HEK293 (cell line): ENCODE data around the gene RPL15.

Experiments used
- CTCF ChIA-PET: fragments of 350-600 bp; formaldehyde crosslinking; extraction: SDS; loops from one replicate; lab custom pipeline; 2021; ENCODE audit warnings: antibody characterized with exemption; lab: Yijun Ruan, JAX
- POLR2A ChIA-PET: fragments of 300-600 bp; formaldehyde crosslinking; extraction: SDS; loops from one replicate; lab custom pipeline; 2020; ENCODE audit warnings: antibody characterized with exemption, inconsistent platforms; lab: Yijun Ruan, JAX
- H3K27ac ChIP-seq: fragments of 200-500 bp; sonication (Bioruptor generic); 2 replicates; pipeline ENCODE4 v1.5.1; 2014; ENCODE audit warnings: low read depth, low read length, control low read depth, inconsistent platforms; ENCODE audit errors: extremely low read depth
- H3K36me3 ChIP-seq, 2 experiments: fragments of 200-500 bp in 1 of 2; sonication (Bioruptor generic) in 1 of 2; 1 replicate in 1 of 2; 2 replicates in 1 of 2; pipeline ENCODE4 v1.5.1; 2014 to 2017; ENCODE audit warnings: inconsistent platforms in 2 of 2, low read length in 2 of 2; ENCODE audit not compliant: control insufficient read depth in 2 of 2, insufficient read depth in 1 of 2
- H3K4me1 ChIP-seq: fragments of 200-500 bp; sonication (Bioruptor generic); 2 replicates; pipeline ENCODE4 v1.5.1; 2014; ENCODE audit warnings: mild to moderate bottlenecking, low read length, inconsistent platforms; ENCODE audit not compliant: control insufficient read depth, insufficient read depth
- H3K4me3 ChIP-seq: 2 replicates; pipeline ENCODE4 v1.5.1; 2011; ENCODE audit warnings: low read depth, mild to moderate bottlenecking, control low read depth, low read length, moderate library complexity
- H3K9me3 ChIP-seq: fragments of 200-500 bp; sonication (Bioruptor generic); 2 replicates; pipeline ENCODE4 v1.5.1; 2014; ENCODE audit warnings: low read depth, low read length, inconsistent platforms; ENCODE audit not compliant: control insufficient read depth, insufficient read depth
- ATF2 ChIP-seq: fragments of 450-650 bp; formaldehyde crosslinking; IDR thresholded peaks from 2 replicates; pipeline ENCODE4 v1.5.1; 2016; ENCODE audit warnings: missing biosample characterization, missing genetic modification characterization, low read depth
- FEZF1 ChIP-seq: fragments of 450-650 bp; formaldehyde crosslinking; IDR thresholded peaks from 2 replicates; pipeline ENCODE4 v1.5.1; 2016; ENCODE audit warnings: missing biosample characterization, missing genetic modification characterization
- GLIS1 ChIP-seq: fragments of 450-650 bp; formaldehyde crosslinking; IDR thresholded peaks from 2 replicates; pipeline ENCODE4 v1.5.1; 2016; ENCODE audit warnings: missing biosample characterization, missing genetic modification characterization
- IKZF3 ChIP-seq: fragments of 450-650 bp; IDR thresholded peaks from 2 replicates; pipeline ENCODE4 v1.5.0; 2018; ENCODE audit warnings: missing biosample characterization, mild to moderate bottlenecking, missing genetic modification characterization, moderate library complexity
- KLF10 ChIP-seq: fragments of 450-650 bp; IDR thresholded peaks from 2 replicates; pipeline ENCODE4 v1.5.1; 2018; ENCODE audit warnings: missing biosample characterization, mild to moderate bottlenecking, missing genetic modification characterization
- KLF17 ChIP-seq: fragments of 450-650 bp; formaldehyde crosslinking; IDR thresholded peaks from 2 replicates; pipeline ENCODE4 v1.5.1; 2016; ENCODE audit warnings: missing biosample characterization, missing genetic modification characterization
- OSR2 ChIP-seq: fragments of 450-650 bp; formaldehyde crosslinking; IDR thresholded peaks from 2 replicates; pipeline ENCODE4 v1.5.1; 2016; ENCODE audit warnings: missing biosample characterization, missing genetic modification characterization
- SCRT2 ChIP-seq: fragments of 450-650 bp; formaldehyde crosslinking; IDR thresholded peaks from 2 replicates; pipeline ENCODE4 v1.5.1; 2016; ENCODE audit warnings: missing biosample characterization, missing genetic modification characterization
- SP7 ChIP-seq: fragments of 450-650 bp; formaldehyde crosslinking; IDR thresholded peaks from 2 replicates; pipeline ENCODE4 v1.5.1; 2016; ENCODE audit warnings: missing biosample characterization, missing genetic modification characterization
- WT1 ChIP-seq: fragments of 450-650 bp; formaldehyde crosslinking; IDR thresholded peaks from 2 replicates; pipeline ENCODE4 v1.5.1; 2016; ENCODE audit warnings: missing biosample characterization, missing genetic modification characterization
- ZBTB44 ChIP-seq: fragments of 450-650 bp; IDR thresholded peaks from 2 replicates; pipeline ENCODE4 v1.5.1; 2018; ENCODE audit warnings: missing biosample characterization, mild to moderate bottlenecking, missing genetic modification characterization
- ZBTB48 ChIP-seq: fragments of 450-650 bp; formaldehyde crosslinking; IDR thresholded peaks from 2 replicates; pipeline ENCODE4 v1.5.1; 2016; ENCODE audit warnings: missing biosample characterization, missing genetic modification characterization
- ZBTB49 ChIP-seq: fragments of 450-650 bp; formaldehyde crosslinking; IDR thresholded peaks from 2 replicates; pipeline ENCODE4 v1.5.1; 2016; ENCODE audit warnings: missing biosample characterization, missing genetic modification characterization, low read depth
- ZEB2 ChIP-seq: fragments of 450-650 bp; formaldehyde crosslinking; IDR thresholded peaks from 2 replicates; pipeline ENCODE4 v1.5.1; 2016; ENCODE audit warnings: missing biosample characterization, missing genetic modification characterization
- ZNF121 ChIP-seq: fragments of 450-650 bp; formaldehyde crosslinking; IDR thresholded peaks from 2 replicates; pipeline ENCODE4 v1.5.1; 2016; ENCODE audit warnings: missing biosample characterization, missing genetic modification characterization
- ZNF18 ChIP-seq: fragments of 450-650 bp; formaldehyde crosslinking; IDR thresholded peaks from 2 replicates; pipeline ENCODE4 v1.5.1; 2016; ENCODE audit warnings: missing biosample characterization, missing genetic modification characterization
- ZNF354C ChIP-seq: fragments of 450-650 bp; formaldehyde crosslinking; IDR thresholded peaks from 2 replicates; pipeline ENCODE4 v1.5.1; 2016; ENCODE audit warnings: missing biosample characterization, missing genetic modification characterization, low read depth, borderline replicate concordance
- ZNF366 ChIP-seq: fragments of 450-650 bp; formaldehyde crosslinking; conservative IDR thresholded peaks from 2 replicates; pipeline ENCODE4 v1.5.1; 2016; ENCODE audit warnings: missing biosample characterization, missing genetic modification characterization
- ZNF398 ChIP-seq: fragments of 450-650 bp; formaldehyde crosslinking; IDR thresholded peaks from 2 replicates; pipeline ENCODE4 v1.5.1; 2017; ENCODE audit warnings: missing biosample characterization, missing genetic modification characterization
- ZNF510 ChIP-seq: fragments of 450-650 bp; formaldehyde crosslinking; IDR thresholded peaks from 2 replicates; pipeline ENCODE4 v1.5.1; 2018; ENCODE audit warnings: mild to moderate bottlenecking, missing genetic modification characterization, missing biosample characterization; ENCODE audit not compliant: insufficient replicate concordance
- ZNF549 ChIP-seq: fragments of 450-650 bp; IDR thresholded peaks from 2 replicates; pipeline ENCODE4 v1.5.1; 2018; ENCODE audit warnings: missing biosample characterization, missing genetic modification characterization, mild to moderate bottlenecking, inconsistent platforms, moderate library complexity
- ZNF843 ChIP-seq: fragments of 450-650 bp; formaldehyde crosslinking; IDR thresholded peaks from 2 replicates; pipeline ENCODE4 v1.5.1; 2016; ENCODE audit warnings: missing biosample characterization, missing genetic modification characterization

Gene RPL15

GRCh38 chr3:23921052-23921511 lies 4.2 kb downstream of the RPL15 start:
- ChIA-PET CTCF (no interaction called here), POLR2A (interaction anchor here (0.6 to 1.3 kb wide), 4 partner anchors 20 to 730 kb away, joined by 3 to 6 read pairs (median 4); no protein-coding TSS in a partner anchor)
- Histone ChIP-seq H3K4me3 (no peak overlapping the region), H3K27ac (no peak overlapping the region), H3K36me3 (peaks cover 3 to 45% of the 10 kb centered on the region in 2 experiments; a peak in 2 of 3 replicates), H3K9me3 (no peaks in the 10 kb centered on the region), H3K4me1 (no peaks in the 10 kb centered on the region)
- TF ChIP-seq ZNF549 (tag by site-specific recombination) = no peak
- peak; percentile 85 for TF ChIP-seq ZNF121 (tag by site-specific recombination)
- TF ChIP-seq GLIS1 = no peak
- TF ChIP-seq ZNF18 (tag by site-specific recombination) = no peak
- 0 out of 2 replicates have a peak, but pooled peaks have one; percentile 15 for TF ChIP-seq ZNF843 (tag by site-specific recombination)
- TF ChIP-seq ZNF510 (tag by site-specific recombination) = no peak
- peak; percentile 23; the same call in 1 of the 2 replicates for TF ChIP-seq ATF2 (tag by site-specific recombination)
- peak; percentile 68 for TF ChIP-seq OSR2 (tag by site-specific recombination)
- TF ChIP-seq ZBTB48 (tag by site-specific recombination) = 0 out of 2 replicates have a peak, but pooled peaks have one; percentile 23

GRCh38 chr3:23923786-23924185 lies 6.9 kb downstream of the RPL15 start:
- H3K36me3 ChIP-seq = peaks cover 3 to 29% of the 10 kb centered on the region in 2 experiments; a peak in 2 of 3 replicates
- POLR2A ChIA-PET = interaction anchor here (0.5 kb wide), 1 partner anchor 185 kb away, joined by 4 read pairs; no protein-coding TSS in a partner anchor
- CTCF ChIA-PET = no interaction called here
- no peaks in the 10 kb centered on the region for H3K4me1 ChIP-seq
- H3K27ac ChIP-seq = no peak overlapping the region
- no peak overlapping the region for H3K4me3 ChIP-seq
- no peaks in the 10 kb centered on the region for H3K9me3 ChIP-seq
- TF ChIP-seq ZEB2 (tag by site-specific recombination) (peak; percentile 10; the same call in 1 of the 2 replicates), KLF17 (tag by site-specific recombination) (no peak), ZBTB44 (tag by site-specific recombination) (peak; percentile 68), SP7 (tag by site-specific recombination) (peak; percentile 67), KLF10 (peak; percentile 58), ZNF354C (tag by site-specific recombination) (no peak), ZNF366 (tag by site-specific recombination) (peak; percentile 33; the same call in 1 of the 2 replicates), ZBTB49 (tag by site-specific recombination) (no peak), GLIS1 (peak; percentile 87), WT1 (tag by site-specific recombination) (peak; percentile 52), ZNF398 (tag by site-specific recombination) (peak; percentile 75), FEZF1 (tag by site-specific recombination) (0 out of 2 replicates have a peak, but pooled peaks have one; percentile 14), SCRT2 (peak; percentile 37; the same call in 1 of the 2 replicates), IKZF3 (tag by site-specific recombination) (peak; percentile 30; the same call in 1 of the 2 replicates)
